ENCODE results near the gene PLXDC1. TPM values are rescaled to one million over a fixed set of nuclear protein-coding genes. Genes with fewer than 3 reads are reported as not detected.

Gene PLXDC1
- total RNA-seq, 1 experiment from 2014 or later, result 0.75 TPM

DNA sequence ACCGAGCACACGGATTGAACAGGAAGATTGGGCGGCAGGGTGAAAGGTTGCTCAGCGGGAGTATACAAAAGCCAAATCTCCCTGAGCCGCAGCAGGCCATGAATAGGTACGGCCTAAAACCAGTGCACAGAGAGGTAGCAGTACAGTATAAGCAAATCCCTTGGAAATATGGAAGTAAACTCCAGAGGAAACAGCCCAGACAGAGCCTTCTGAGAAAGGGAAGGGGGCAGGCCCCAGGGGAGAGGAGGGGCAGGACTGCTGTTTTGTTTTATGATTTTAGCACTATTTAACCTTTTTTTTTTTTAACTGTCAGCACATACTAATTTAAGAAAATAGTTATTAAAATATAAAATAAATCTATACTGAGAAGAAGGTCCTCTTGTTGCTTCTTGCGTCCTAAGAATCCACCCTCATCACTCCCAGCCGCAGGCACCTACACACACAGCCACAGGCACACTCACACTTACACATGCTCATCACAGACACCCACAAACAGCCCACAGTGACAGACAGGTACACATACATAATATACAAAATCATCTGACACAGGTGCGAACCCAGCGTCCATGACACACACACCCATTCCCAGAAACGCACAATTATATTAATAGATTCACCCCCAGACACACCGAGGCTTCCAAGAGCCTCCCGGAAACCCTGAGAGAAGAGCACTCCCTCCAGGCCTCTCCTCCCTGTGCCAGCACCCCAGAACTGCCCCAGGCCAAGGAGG lies 12.8 kb downstream of the PLXDC1 start:
- Histone ChIP-seq H3K4me1 (ENCODE audit: insufficient read depth, low read length, poor library complexity, severe bottlenecking) (no peaks in the 10 kb centered on the region), H3K27me3 (replicated peaks; ENCODE audit: insufficient read depth, low read depth, low read length, poor library complexity) (no peaks in the 10 kb centered on the region), H3K27ac (ENCODE audit: low read depth, low read length, poor library complexity, severe bottlenecking) (no peak overlapping the region), H3K9me3 (ENCODE audit: low read depth, low read length, poor library complexity, severe bottlenecking) (no peaks in the 10 kb centered on the region), H3K4me3 (ENCODE audit: low read depth, low read length, poor library complexity, severe bottlenecking) (no peak overlapping the region), H3K36me3 (ENCODE audit: insufficient read depth, low read length, poor library complexity, severe bottlenecking) (no peaks in the 10 kb centered on the region)
- ChIA-PET POLR2A (ENCODE audit: low non-redundant PET) (no interaction called here), CTCF (no interaction called here)
- no peak for DNase-seq (ENCODE audit: low spot score)
- no TSS peak for BruUV-seq (replicated peaks)
- TF ChIP-seq CTCF (conservative IDR thresholded peaks at IDR 0.05; ENCODE audit: low read depth, low read length) (no peak), EZH2 (IDR thresholded peaks at IDR 0.05; ENCODE audit: borderline replicate concordance, low read depth, low read length, poor library complexity, severe bottlenecking) (no peak)
- intact Hi-C loops (cut with micrococcal nuclease; ENCODE audit: unreplicated experiment), result no loop called here

DNA sequence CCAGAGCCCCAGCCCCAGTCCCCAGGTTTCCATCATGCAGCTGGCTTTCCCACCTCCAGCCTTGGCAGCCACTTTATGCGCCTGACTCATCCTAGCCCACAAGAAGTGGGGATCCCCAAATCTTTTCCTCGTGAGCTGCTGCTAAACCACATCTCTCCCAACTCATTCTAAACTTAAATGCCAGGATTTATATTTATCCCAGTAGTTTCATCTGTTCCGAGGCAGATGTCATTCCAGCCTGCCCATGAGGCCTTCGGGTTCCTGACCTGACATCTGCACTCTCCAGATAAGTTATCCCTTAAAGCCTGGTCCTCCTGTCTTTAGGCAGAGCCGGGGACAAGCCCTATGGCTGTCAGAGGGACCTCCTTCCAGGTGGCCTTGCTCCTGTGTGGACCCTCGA lies 16.6 kb downstream of the PLXDC1 start:
- H3K4me1 ChIP-seq (ENCODE audit: insufficient read depth, low read length, poor library complexity, severe bottlenecking), result no peaks in the 10 kb centered on the region
- DNase-seq (ENCODE audit: low spot score), result no peak
- TF ChIP-seq CTCF (conservative IDR thresholded peaks at IDR 0.05; ENCODE audit: low read depth, low read length) (no peak), EZH2 (IDR thresholded peaks at IDR 0.05; ENCODE audit: borderline replicate concordance, low read depth, low read length, poor library complexity, severe bottlenecking) (no peak)
- CTCF ChIA-PET, result no interaction called here
- H3K27ac ChIP-seq (ENCODE audit: low read depth, low read length, poor library complexity, severe bottlenecking), result no peak overlapping the region
- POLR2A ChIA-PET (ENCODE audit: low non-redundant PET), result no interaction called here
- no peaks in the 10 kb centered on the region for H3K36me3 ChIP-seq (ENCODE audit: insufficient read depth, low read length, poor library complexity, severe bottlenecking)
- H3K4me3 ChIP-seq (ENCODE audit: low read depth, low read length, poor library complexity, severe bottlenecking), result no peak overlapping the region
- no peaks in the 10 kb centered on the region for H3K27me3 ChIP-seq (replicated peaks; ENCODE audit: insufficient read depth, low read depth, low read length, poor library complexity)
- no TSS peak for BruUV-seq (replicated peaks)
- intact Hi-C loops (cut with micrococcal nuclease; ENCODE audit: unreplicated experiment), result no loop called here
- H3K9me3 ChIP-seq (ENCODE audit: low read depth, low read length, poor library complexity, severe bottlenecking), result no peaks in the 10 kb centered on the region

GRCh38 chr17:39132192-39132610 lies 19.2 kb downstream of the PLXDC1 start:
- ChIA-PET POLR2A (ENCODE audit: low non-redundant PET) (no interaction called here), CTCF (no interaction called here)
- no peak for DNase-seq (ENCODE audit: low spot score)
- intact Hi-C loops (cut with micrococcal nuclease; ENCODE audit: unreplicated experiment), result no loop called here
- Histone ChIP-seq H3K36me3 (ENCODE audit: insufficient read depth, low read length, poor library complexity, severe bottlenecking) (no peaks in the 10 kb centered on the region), H3K9me3 (ENCODE audit: low read depth, low read length, poor library complexity, severe bottlenecking) (no peaks in the 10 kb centered on the region), H3K4me3 (ENCODE audit: low read depth, low read length, poor library complexity, severe bottlenecking) (no peak overlapping the region), H3K27me3 (replicated peaks; ENCODE audit: insufficient read depth, low read depth, low read length, poor library complexity) (no peaks in the 10 kb centered on the region), H3K4me1 (ENCODE audit: insufficient read depth, low read length, poor library complexity, severe bottlenecking) (no peaks in the 10 kb centered on the region), H3K27ac (ENCODE audit: low read depth, low read length, poor library complexity, severe bottlenecking) (no peak overlapping the region)
- TF ChIP-seq EZH2 (IDR thresholded peaks at IDR 0.05; ENCODE audit: borderline replicate concordance, low read depth, low read length, poor library complexity, severe bottlenecking) (no peak), CTCF (conservative IDR thresholded peaks at IDR 0.05; ENCODE audit: low read depth, low read length) (no peak)
- no TSS peak for BruUV-seq (replicated peaks)

Measured in A673 (cell line).